ENCODE measurements around the gene MTFR2. TPM values are rescaled to one million over a fixed set of nuclear protein-coding genes. Genes with fewer than 3 reads are reported as not detected.

MTFR2 gene
- total RNA-seq, 1 experiment from 2014 or later, result 6.0 TPM

GRCh38 chr6:136284909-136285308 is 34.8 kb upstream of the MTFR2 start:
- no TSS peak for BruUV-seq (replicated peaks)
- peak overlapping the region; percentile 54 for H3K4me3 Mint-ChIP-seq (ENCODE audit: unreplicated experiment)
- peak overlapping the region; percentile 1 for H3K27ac Mint-ChIP-seq (ENCODE audit: low read depth, unreplicated experiment)
- CTCF ChIA-PET, result no interaction called here
- intact Hi-C loops (cut with micrococcal nuclease), result loop anchor here (10.0 kb wide), 1 partner anchor 510 kb away; the partner anchor contains the start of gene MAP3K5
- peak; percentile 57 for DNase-seq (ENCODE audit: unreplicated experiment)
- H3K36me3 Mint-ChIP-seq (ENCODE audit: insufficient read depth, unreplicated experiment), result peaks cover 42% of the 10 kb centered on the region
- POLR2A ChIA-PET, result interaction anchor here (1.0 kb wide), 2 partner anchors 34 to 787 kb away, joined by 3 read pairs; no protein-coding TSS in a partner anchor
- peaks cover 55% of the 10 kb centered on the region for H3K4me1 Mint-ChIP-seq (ENCODE audit: insufficient read depth, unreplicated experiment)
- TF ChIP-seq CTCF (IDR thresholded peaks at IDR 0.05; ENCODE audit: unreplicated experiment), result no peak
- H3K27me3 Mint-ChIP-seq (ENCODE audit: insufficient read depth, unreplicated experiment), result no peaks in the 10 kb centered on the region
- no peaks in the 10 kb centered on the region for H3K9me3 Mint-ChIP-seq (ENCODE audit: unreplicated experiment)

- Mint-ChIP-seq H3K4me3 (ENCODE audit: unreplicated experiment) (no peak overlapping the region), H3K27ac (ENCODE audit: low read depth, unreplicated experiment) (no peak overlapping the region), H3K27me3 (ENCODE audit: insufficient read depth, unreplicated experiment) (no peaks in the 10 kb centered on the region), H3K9me3 (ENCODE audit: unreplicated experiment) (no peaks in the 10 kb centered on the region), H3K36me3 (ENCODE audit: insufficient read depth, unreplicated experiment) (peaks cover 43% of the 10 kb centered on the region), H3K4me1 (ENCODE audit: insufficient read depth, unreplicated experiment) (peaks cover 52% of the 10 kb centered on the region)
- BruUV-seq (replicated peaks), result no TSS peak
- no peak for DNase-seq (ENCODE audit: unreplicated experiment)
- intact Hi-C loops (cut with micrococcal nuclease), result loop anchor here (10.0 kb wide), 1 partner anchor 512 kb away; the partner anchor contains the start of gene MAP3K5
- ChIA-PET POLR2A (interaction anchor here (0.8 to 1.8 kb wide), 4 partner anchors 9 to 785 kb away, joined by 3 to 12 read pairs (median 4); partner anchors contain the start of gene MTFR2), CTCF (interaction anchor here (0.7 kb wide), 1 partner anchor 31 kb away, joined by 3 read pairs; no protein-coding TSS in a partner anchor)
- no peak for TF ChIP-seq CTCF (IDR thresholded peaks at IDR 0.05; ENCODE audit: unreplicated experiment)
Measured at GRCh38 chr6:136282906-136283305, 32.8 kb upstream of the MTFR2 start.

GRCh38 chr6:136280032-136280609 is 30.0 kb upstream of the MTFR2 start:
- Mint-ChIP-seq H3K9me3 (ENCODE audit: unreplicated experiment) (no peaks in the 10 kb centered on the region), H3K4me1 (ENCODE audit: insufficient read depth, unreplicated experiment) (peaks cover 42% of the 10 kb centered on the region), H3K27ac (ENCODE audit: low read depth, unreplicated experiment) (no peak overlapping the region), H3K4me3 (ENCODE audit: unreplicated experiment) (no peak overlapping the region), H3K27me3 (ENCODE audit: insufficient read depth, unreplicated experiment) (no peaks in the 10 kb centered on the region), H3K36me3 (ENCODE audit: insufficient read depth, unreplicated experiment) (peaks cover 65% of the 10 kb centered on the region)
- POLR2A ChIA-PET, result interaction anchor here (0.6 to 2.5 kb wide), 4 partner anchors 9 to 282 kb away, joined by 3 to 25 read pairs (median 4); partner anchors contain the start of genes BCLAF1 and MTFR2
- no peak for DNase-seq (ENCODE audit: unreplicated experiment)
- CTCF ChIA-PET, result interaction anchor here (0.7 kb wide), 1 partner anchor 54 kb away, joined by 3 read pairs; no protein-coding TSS in a partner anchor
- no peak for TF ChIP-seq CTCF (IDR thresholded peaks at IDR 0.05; ENCODE audit: unreplicated experiment)
- BruUV-seq (replicated peaks), result no TSS peak
- intact Hi-C loops (cut with micrococcal nuclease), result loop anchor here (10.0 kb wide), 1 partner anchor 515 kb away; the partner anchor contains the start of gene MAP3K5

- POLR2A ChIA-PET, result interaction anchor here (0.6 to 2.2 kb wide), 7 partner anchors 8 to 58 kb away, joined by 3 to 11 read pairs (median 5); partner anchors contain the start of genes BCLAF1 and MTFR2
- BruUV-seq (replicated peaks), result no TSS peak
- no peaks in the 10 kb centered on the region for H3K9me3 Mint-ChIP-seq (ENCODE audit: unreplicated experiment)
- no peak overlapping the region for H3K27ac Mint-ChIP-seq (ENCODE audit: low read depth, unreplicated experiment)
- intact Hi-C loops (cut with micrococcal nuclease), result no loop called here
- DNase-seq (ENCODE audit: unreplicated experiment), result no peak
- H3K36me3 Mint-ChIP-seq (ENCODE audit: insufficient read depth, unreplicated experiment), result peaks cover 98% of the 10 kb centered on the region
- H3K4me3 Mint-ChIP-seq (ENCODE audit: unreplicated experiment), result no peak overlapping the region
- no peaks in the 10 kb centered on the region for H3K27me3 Mint-ChIP-seq (ENCODE audit: insufficient read depth, unreplicated experiment)
- CTCF ChIA-PET, result interaction anchor here (0.5 to 0.7 kb wide), 3 partner anchors 15 to 479 kb away, joined by 3 to 4 read pairs (median 3); partner anchors contain the start of gene BCLAF1
- no peaks in the 10 kb centered on the region for H3K4me1 Mint-ChIP-seq (ENCODE audit: insufficient read depth, unreplicated experiment)
- TF ChIP-seq CTCF (IDR thresholded peaks at IDR 0.05; ENCODE audit: unreplicated experiment), result no peak
Measured at GRCh38 chr6:136274062-136274461, 24.0 kb upstream of the MTFR2 start.

All from MCF 10A (cell line).